Measurements from ENCODE around the gene MT3. TPM values are rescaled to one million over a fixed set of nuclear protein-coding genes. Genes with fewer than 3 reads are reported as not detected.

The MT3 gene
- total and polyA plus RNA-seq, 2 of the 13 experiments (the other 11 are each of a cell fraction or from before 2014, with no cell fraction given): not detected

DNA sequence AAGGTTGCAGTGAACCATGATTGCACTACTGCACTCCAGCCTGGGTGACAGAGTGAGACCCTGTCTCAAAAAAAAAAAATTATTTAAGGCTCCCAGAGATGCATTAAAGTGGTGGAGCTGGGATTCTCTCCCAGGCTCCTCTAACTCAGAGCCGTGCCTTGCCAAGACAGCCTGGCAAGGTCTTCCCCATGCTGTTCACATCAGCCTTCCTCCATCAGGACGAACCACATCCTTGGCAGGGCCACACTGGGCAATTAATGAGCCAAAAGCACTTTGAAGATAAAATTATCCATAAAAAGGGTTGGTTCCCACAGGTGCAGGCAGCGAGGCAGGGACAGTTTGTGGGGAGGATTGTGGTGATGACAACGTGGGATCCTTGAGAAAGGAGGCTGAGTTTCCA lies 49.7 kb upstream of the MT3 start:
- in situ Hi-C loops (cut with HindIII; ENCODE audit: extremely low pct_ligation_motif_present, low pct_unique_long_range_greater_than_20kb) (no loop called here), intact Hi-C loops (cut with micrococcal nuclease; ENCODE audit: unreplicated experiment) (no loop called here)
- no peaks in the 10 kb centered on the region; a peak in 1 of 5 replicates for H3K27me3 ChIP-seq (ENCODE audit: control insufficient read depth in 1 of 2, insufficient read depth in 2 of 2, low read length in 2 of 2)
- H3K9ac ChIP-seq (ENCODE audit: insufficient read depth, low read depth, low read length): no peak overlapping the region
- ChIA-PET POLR2A (no interaction called here), CTCF (ENCODE audit: low intra/inter-chr PET ratio, low total read pairs) (no interaction called here)
- H3K79me2 ChIP-seq (ENCODE audit: insufficient read depth, low read length): no peaks in the 10 kb centered on the region
- BruUV-seq (replicated peaks): no TSS peak
- TF ChIP-seq TCF7L2 (IDR thresholded peaks at IDR 0.05; ENCODE audit: low read depth, low read length): no peak
- TF ChIP-seq ZNF558 (CRISPR knock-in tag; IDR thresholded peaks at IDR 0.05; ENCODE audit: borderline replicate concordance): no peak
- TF ChIP-seq, protein P1, sequence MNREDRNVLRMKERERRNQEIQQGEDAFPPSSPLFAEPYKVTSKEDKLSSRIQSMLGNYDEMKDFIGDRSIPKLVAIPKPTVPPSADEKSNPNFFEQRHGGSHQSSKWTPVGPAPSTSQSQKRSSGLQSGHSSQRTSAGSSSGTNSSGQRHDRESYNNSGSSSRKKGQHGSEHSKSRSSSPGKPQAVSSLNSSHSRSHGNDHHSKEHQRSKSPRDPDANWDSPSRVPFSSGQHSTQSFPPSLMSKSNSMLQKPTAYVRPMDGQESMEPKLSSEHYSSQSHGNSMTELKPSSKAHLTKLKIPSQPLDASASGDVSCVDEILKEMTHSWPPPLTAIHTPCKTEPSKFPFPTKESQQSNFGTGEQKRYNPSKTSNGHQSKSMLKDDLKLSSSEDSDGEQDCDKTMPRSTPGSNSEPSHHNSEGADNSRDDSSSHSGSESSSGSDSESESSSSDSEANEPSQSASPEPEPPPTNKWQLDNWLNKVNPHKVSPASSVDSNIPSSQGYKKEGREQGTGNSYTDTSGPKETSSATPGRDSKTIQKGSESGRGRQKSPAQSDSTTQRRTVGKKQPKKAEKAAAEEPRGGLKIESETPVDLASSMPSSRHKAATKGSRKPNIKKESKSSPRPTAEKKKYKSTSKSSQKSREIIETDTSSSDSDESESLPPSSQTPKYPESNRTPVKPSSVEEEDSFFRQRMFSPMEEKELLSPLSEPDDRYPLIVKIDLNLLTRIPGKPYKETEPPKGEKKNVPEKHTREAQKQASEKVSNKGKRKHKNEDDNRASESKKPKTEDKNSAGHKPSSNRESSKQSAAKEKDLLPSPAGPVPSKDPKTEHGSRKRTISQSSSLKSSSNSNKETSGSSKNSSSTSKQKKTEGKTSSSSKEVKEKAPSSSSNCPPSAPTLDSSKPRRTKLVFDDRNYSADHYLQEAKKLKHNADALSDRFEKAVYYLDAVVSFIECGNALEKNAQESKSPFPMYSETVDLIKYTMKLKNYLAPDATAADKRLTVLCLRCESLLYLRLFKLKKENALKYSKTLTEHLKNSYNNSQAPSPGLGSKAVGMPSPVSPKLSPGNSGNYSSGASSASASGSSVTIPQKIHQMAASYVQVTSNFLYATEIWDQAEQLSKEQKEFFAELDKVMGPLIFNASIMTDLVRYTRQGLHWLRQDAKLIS (CRISPR knock-in tag; IDR thresholded peaks at IDR 0.05): no peak
- TF ChIP-seq, protein P2, sequence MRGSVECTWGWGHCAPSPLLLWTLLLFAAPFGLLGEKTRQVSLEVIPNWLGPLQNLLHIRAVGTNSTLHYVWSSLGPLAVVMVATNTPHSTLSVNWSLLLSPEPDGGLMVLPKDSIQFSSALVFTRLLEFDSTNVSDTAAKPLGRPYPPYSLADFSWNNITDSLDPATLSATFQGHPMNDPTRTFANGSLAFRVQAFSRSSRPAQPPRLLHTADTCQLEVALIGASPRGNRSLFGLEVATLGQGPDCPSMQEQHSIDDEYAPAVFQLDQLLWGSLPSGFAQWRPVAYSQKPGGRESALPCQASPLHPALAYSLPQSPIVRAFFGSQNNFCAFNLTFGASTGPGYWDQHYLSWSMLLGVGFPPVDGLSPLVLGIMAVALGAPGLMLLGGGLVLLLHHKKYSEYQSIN (CRISPR knock-in tag; IDR thresholded peaks at IDR 0.05; ENCODE audit: borderline replicate concordance): no peak
- no peak for TF ChIP-seq KLF16 (CRISPR knock-in tag; IDR thresholded peaks at IDR 0.05)
- TF ChIP-seq, protein P3, sequence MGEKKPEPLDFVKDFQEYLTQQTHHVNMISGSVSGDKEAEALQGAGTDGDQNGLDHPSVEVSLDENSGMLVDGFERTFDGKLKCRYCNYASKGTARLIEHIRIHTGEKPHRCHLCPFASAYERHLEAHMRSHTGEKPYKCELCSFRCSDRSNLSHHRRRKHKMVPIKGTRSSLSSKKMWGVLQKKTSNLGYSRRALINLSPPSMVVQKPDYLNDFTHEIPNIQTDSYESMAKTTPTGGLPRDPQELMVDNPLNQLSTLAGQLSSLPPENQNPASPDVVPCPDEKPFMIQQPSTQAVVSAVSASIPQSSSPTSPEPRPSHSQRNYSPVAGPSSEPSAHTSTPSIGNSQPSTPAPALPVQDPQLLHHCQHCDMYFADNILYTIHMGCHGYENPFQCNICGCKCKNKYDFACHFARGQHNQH (CRISPR knock-in tag; IDR thresholded peaks at IDR 0.05): no peak
- TF ChIP-seq, protein P4, sequence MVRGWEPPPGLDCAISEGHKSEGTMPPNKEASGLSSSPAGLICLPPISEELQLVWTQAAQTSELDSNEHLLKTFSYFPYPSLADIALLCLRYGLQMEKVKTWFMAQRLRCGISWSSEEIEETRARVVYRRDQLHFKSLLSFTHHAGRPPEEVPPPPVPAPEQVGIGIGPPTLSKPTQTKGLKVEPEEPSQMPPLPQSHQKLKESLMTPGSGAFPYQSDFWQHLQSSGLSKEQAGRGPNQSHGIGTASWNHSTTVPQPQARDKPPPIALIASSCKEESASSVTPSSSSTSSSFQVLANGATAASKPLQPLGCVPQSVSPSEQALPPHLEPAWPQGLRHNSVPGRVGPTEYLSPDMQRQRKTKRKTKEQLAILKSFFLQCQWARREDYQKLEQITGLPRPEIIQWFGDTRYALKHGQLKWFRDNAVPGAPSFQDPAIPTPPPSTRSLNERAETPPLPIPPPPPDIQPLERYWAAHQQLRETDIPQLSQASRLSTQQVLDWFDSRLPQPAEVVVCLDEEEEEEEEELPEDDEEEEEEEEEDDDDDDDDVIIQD (CRISPR knock-in tag; IDR thresholded peaks at IDR 0.05; ENCODE audit: low read depth): no peak
- TF ChIP-seq ZSCAN31 (CRISPR knock-in tag; IDR thresholded peaks at IDR 0.05; ENCODE audit: low read depth): no peak
- no peaks in the 10 kb centered on the region for H3K36me3 ChIP-seq (replicated peaks in 1 of 2; ENCODE audit: control insufficient read depth in 1 of 2, insufficient read depth in 2 of 2, low read length in 2 of 2)
- ATAC-seq (no peak), FAIRE-seq (no peak), DNase-seq (ENCODE audit: low spot score) (no peak)
- H3K4me2 ChIP-seq (ENCODE audit: low read depth, low read length): peak overlapping the region; percentile 33; the same call in 1 of the 2 replicates
- H3K4me3 ChIP-seq (replicated peaks in 1 of 3; ENCODE audit: insufficient read depth in 1 of 3, low read depth in 2 of 3, low read length in 3 of 3): 0 out of 6 replicates have a peak overlapping the region, but pooled peaks of 1 of the 3 experiments have one; percentile 5
- peaks cover 38% of the 10 kb centered on the region for H3K4me1 ChIP-seq (ENCODE audit: insufficient read depth, low read length)
- H4K20me1 ChIP-seq (ENCODE audit: insufficient read depth, low read length): no peaks in the 10 kb centered on the region
- no peak overlapping the region for H3K27ac ChIP-seq (ENCODE audit: extremely low read length, insufficient read depth, low read length)
- no peak overlapping the region for H2AFZ ChIP-seq (ENCODE audit: low read length)
- H3K9me3 ChIP-seq (ENCODE audit: low read length): 0 out of 2 replicates have a peak, but pooled peaks cover 4% of the 10 kb centered on the region
- WGBS (ENCODE audit: low lambda C conversion rate): 22% methylated on average over 4 of the region's 4 CpGs

Data from HepG2 (cell line).